ENCODE data around the gene SAFB.

DNA sequence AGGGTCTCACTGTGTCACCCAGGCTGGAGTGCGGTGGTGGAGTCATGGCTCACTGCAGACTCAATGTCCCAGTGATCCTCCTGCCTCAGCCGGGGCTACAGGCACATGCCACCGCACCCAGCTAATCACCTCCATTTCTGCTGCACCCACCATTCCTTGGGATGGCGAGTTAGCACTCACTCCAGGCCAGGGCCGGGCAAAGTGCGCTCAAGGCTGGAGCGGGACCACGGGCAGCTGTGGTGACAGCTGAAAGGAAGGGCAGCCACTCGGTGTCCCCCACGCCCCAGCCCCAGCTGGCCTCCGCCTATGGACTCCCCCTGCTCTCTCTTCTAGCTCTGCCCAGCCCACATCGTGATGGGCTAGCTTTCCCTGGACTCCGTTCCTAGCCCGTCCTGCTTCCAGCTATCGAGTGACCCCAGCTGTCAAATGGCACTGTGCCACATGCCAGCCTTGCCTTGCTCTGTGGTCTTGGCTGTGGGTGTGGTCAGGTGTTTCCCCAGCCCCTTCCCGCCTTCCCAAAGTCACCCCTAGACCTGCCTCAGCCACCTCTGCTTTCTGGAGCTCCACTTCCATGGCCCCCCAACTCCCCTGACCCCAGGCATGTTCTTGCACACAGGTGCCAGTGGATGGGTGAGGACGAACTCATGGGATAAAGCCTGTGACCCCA lies 53.4 kb downstream of the SAFB start:
- no peak for TF ChIP-seq POLR2A (IDR thresholded peaks at IDR 0.05)
- no peak for TF ChIP-seq CTCF (IDR thresholded peaks at IDR 0.05)

Data from esophagus squamous epithelium (tissue), 4 donors.